B cell (primary cell): ENCODE results near the gene PNLIPRP1. TPM values are rescaled to one million over a fixed set of nuclear protein-coding genes. Genes with fewer than 3 reads are reported as not detected.

Experiments
- ATAC-seq: fragments of 200-7000 bp; cut with Tn5 transposase; one replicate; pipeline ENCODE4 v1.10.0; 2021; ENCODE audit warnings: low read depth, mild to moderate bottlenecking, moderate number of reproducible peaks, moderate library complexity
- CTCF ChIA-PET: fragments of 350-600 bp; sonication (Branson Sonifier 250); formaldehyde crosslinking; loops from one replicate; lab custom pipeline; 2021; ENCODE audit warnings: antibody characterized with exemption, inconsistent platforms; lab: Charles Lee
- POLR2A ChIA-PET: fragments of 350-600 bp; sonication (Branson Sonifier 250); formaldehyde crosslinking; loops from one replicate; lab custom pipeline; 2021; ENCODE audit warnings: antibody characterized with exemption; lab: Charles Lee
- DNase-seq: peaks from one replicate; pipeline ENCODE4 v3.0.0; 2013
- H2AFZ ChIP-seq: 2 replicates; pipeline ENCODE4 v1.6.1; 2012; ENCODE audit warnings: mild to moderate bottlenecking, low read depth, low read length; ENCODE audit not compliant: insufficient read depth, poor library complexity, severe bottlenecking
- H3K27ac ChIP-seq, 2 donors: 1 replicate in 1 of 2; 2 replicates in 1 of 2; pipeline ENCODE4 v1.5.1; 2012 to 2013; ENCODE audit warnings: low read length in 2 of 2, mild to moderate bottlenecking in 2 of 2, moderate library complexity in 1 of 2
- H3K27me3 ChIP-seq, 4 experiments: fragments of 200-600 bp in 1 of 4; sonication (generic) in 1 of 4; replicated peaks in 1 of 4; 1 replicate in 2 of 4; 2 replicates in 2 of 4; pipeline versions ENCODE4 v1.6.1 to v1.7.0; 2013 to 2016; ENCODE audit warnings: low read length in 3 of 4, mild to moderate bottlenecking in 2 of 4, mixed read lengths in 1 of 4, moderate library complexity in 1 of 4; ENCODE audit not compliant: insufficient read depth in 4 of 4, control insufficient read depth in 3 of 4; ENCODE audit errors: control extremely low read depth in 1 of 4
- H3K36me3 ChIP-seq, 2 experiments: replicated peaks in 1 of 2; 1 replicate in 1 of 2; 2 replicates in 1 of 2; pipeline versions ENCODE4 v1.6.1 to v1.7.1; 2013; ENCODE audit warnings: low read length in 1 of 2; ENCODE audit not compliant: insufficient read depth in 2 of 2, control insufficient read depth in 1 of 2; ENCODE audit errors: control extremely low read depth in 1 of 2, extremely low read depth in 1 of 2
- H3K4me1 ChIP-seq, 2 donors: fragments of 200-600 bp in 1 of 2; sonication (generic) in 1 of 2; 1 replicate in 1 of 2; 2 replicates in 1 of 2; pipeline versions ENCODE4 v1.5.1 to v1.6.1; 2013 to 2017; ENCODE audit warnings: low read length in 2 of 2; ENCODE audit not compliant: control insufficient read depth in 2 of 2, insufficient read depth in 2 of 2
- H3K4me2 ChIP-seq: replicated peaks from 2 replicates; pipeline ENCODE3; 2012; ENCODE audit warnings: mild to moderate bottlenecking, low read depth, low read length; ENCODE audit not compliant: poor library complexity, severe bottlenecking
- H3K4me3 ChIP-seq, 5 experiments: fragments of 200-600 bp in 1 of 5; sonication (generic) in 1 of 5; 1 replicate in 3 of 5; 2 replicates in 2 of 5; pipeline versions ENCODE4 v1.5.1 to v1.7.0; 2011 to 2016; ENCODE audit warnings: low read length in 4 of 5, mild to moderate bottlenecking in 4 of 5, low read depth in 2 of 5, control low read depth in 1 of 5, moderate library complexity in 1 of 5; ENCODE audit not compliant: insufficient read depth in 1 of 5; ENCODE audit errors: control extremely low read depth in 1 of 5, extremely low read depth in 1 of 5
- H3K79me2 ChIP-seq: fragments of 200-600 bp; sonication (generic); one replicate; pipeline ENCODE4 v1.6.0; 2016; ENCODE audit warnings: low read length; ENCODE audit not compliant: control insufficient read depth, insufficient read depth
- H3K9ac ChIP-seq: fragments of 200-600 bp; sonication (generic); 2 replicates; pipeline ENCODE4 v1.6.1; 2017; ENCODE audit warnings: mild to moderate bottlenecking, low read length, moderate library complexity
- H3K9me3 ChIP-seq, 3 donors: one replicate each; pipeline versions ENCODE4 v1.6.1 to v1.7.1; 2013; ENCODE audit warnings: low read length in 2 of 3; ENCODE audit not compliant: control insufficient read depth in 2 of 3, insufficient read depth in 1 of 3; ENCODE audit errors: control extremely low read depth in 1 of 3
- H4K20me1 ChIP-seq: 2 replicates; pipeline ENCODE4 v1.6.0; 2012; ENCODE audit warnings: mild to moderate bottlenecking, low read length; ENCODE audit not compliant: insufficient read depth, control insufficient read depth, poor library complexity, severe bottlenecking
- H3K27ac Mint-ChIP-seq: one replicate; pipeline ENCODE4 v1.8.0; 2021; ENCODE audit warnings: mixed read lengths
- H3K27me3 Mint-ChIP-seq: one replicate; pipeline ENCODE4 v1.8.0; 2021; ENCODE audit warnings: mixed read lengths
- H3K4me1 Mint-ChIP-seq: one replicate; pipeline ENCODE4 v1.8.0; 2021; ENCODE audit warnings: mixed read lengths
- H3K4me3 Mint-ChIP-seq: one replicate; pipeline ENCODE4 v1.8.0; 2021; ENCODE audit warnings: mixed read lengths
- H3K9me3 Mint-ChIP-seq: one replicate; pipeline ENCODE4 v1.8.0; 2022; ENCODE audit warnings: mixed read lengths; ENCODE audit not compliant: insufficient read depth
- CTCF ChIP-seq: fragments of 200-600 bp; IDR thresholded peaks from one replicate; pipeline ENCODE4 v1.8.0; 2022; ENCODE audit warnings: antibody characterized with exemption, mild to moderate bottlenecking
- EZH2 ChIP-seq: IDR thresholded peaks from 2 replicates; pipeline ENCODE4 v1.6.1; 2012; ENCODE audit warnings: borderline replicate concordance, low read depth, mild to moderate bottlenecking, moderate library complexity, low read length; ENCODE audit not compliant: insufficient read depth, poor library complexity, severe bottlenecking
- WGBS: methylation state at CpG from one replicate; pipeline ENCODE4 v1.1.5; 2013; ENCODE audit warnings: missing lambda C conversion rate; ENCODE audit not compliant: insufficient coverage; 5-methylcytosine and 5-hydroxymethylcytosine counted together
- intact Hi-C: fragments of 100-400 bp; cut with micrococcal nuclease; formaldehyde crosslinking; loops from one replicate; pipeline ENCODE4 v1.10.0; 2022
- polyA plus RNA-seq: library from polyadenylated mRNA; depleted of rRNA; stranded (reverse); fragments of >200 nt; gene quantifications from 2 replicates; pipeline ENCODE4 v1.2.3, GENCODE V29; 2012
- total RNA-seq, 2 donors: library from RNA; stranded (reverse); fragments of 120-200 nt in 1 of 2; gene quantifications; 1 replicate in 1 of 2; 2 replicates in 1 of 2; pipeline versions ENCODE4 v1.2.3 to v1.2.4, GENCODE V29; 2013 to 2022

PNLIPRP1 gene
- total and polyA plus RNA-seq, 2 donors (not counting 1 experiment from before 2014, with no cell fraction given) = not detected

DNA sequence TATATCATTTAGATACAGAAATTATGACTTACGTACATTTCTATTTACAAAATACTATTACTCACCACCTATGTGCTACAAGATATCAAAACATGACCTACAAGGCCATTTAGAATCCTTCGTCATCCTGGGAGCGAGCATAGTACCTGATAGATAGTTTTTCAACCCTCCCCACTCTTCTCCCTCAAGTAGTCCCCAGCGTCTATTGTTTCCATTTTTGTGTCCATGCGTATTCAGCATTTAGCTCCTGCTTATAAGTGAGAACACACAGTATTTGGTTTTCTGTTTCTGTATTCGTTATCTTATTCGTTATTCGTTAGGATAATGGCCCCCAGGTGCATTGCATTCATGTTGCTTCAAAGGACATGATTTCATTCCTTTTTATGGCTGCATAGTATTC is 58.1 kb downstream of the PNLIPRP1 start:
- H3K27me3 Mint-ChIP-seq = no peaks in the 10 kb centered on the region
- 67% methylated on average over 1 of the region's 8 CpGs for WGBS

GRCh38 chr10:116653885-116654284 is 63.1 kb downstream of the PNLIPRP1 start:
- Histone ChIP-seq H2AFZ (no peak overlapping the region), H4K20me1 (no peaks in the 10 kb centered on the region), H3K9ac (no peak overlapping the region), H3K36me3 (no peaks in the 10 kb centered on the region), H3K4me3 (no peak overlapping the region), H3K9me3 (peaks cover 0 to 7% (median 0%) of the 10 kb centered on the region in 3 donors), H3K79me2 (no peaks in the 10 kb centered on the region), H3K27ac (no peak overlapping the region), H3K27me3 (no peaks in the 10 kb centered on the region), H3K4me2 (no peak overlapping the region), H3K4me1 (no peaks in the 10 kb centered on the region)
- CTCF ChIA-PET = no interaction called here
- no CpG with 5 or more reads among the region's 1 CpG for WGBS
- Mint-ChIP-seq H3K27ac (no peak overlapping the region), H3K27me3 (peaks cover 11% of the 10 kb centered on the region), H3K4me1 (no peaks in the 10 kb centered on the region), H3K4me3 (no peak overlapping the region), H3K9me3 (peaks cover 10% of the 10 kb centered on the region)
- TF ChIP-seq EZH2 (no peak), CTCF (no peak)
- ATAC-seq (no peak), DNase-seq (no peak)
- POLR2A ChIA-PET = no interaction called here
- intact Hi-C loops = no loop called here

More for the DNA sequence above, 58.1 kb downstream of the PNLIPRP1 start:
- DNase-seq = no peak
- TF ChIP-seq CTCF = no peak
- TF ChIP-seq EZH2 = no peak
- Histone ChIP-seq H3K27ac (no peak overlapping the region), H4K20me1 (no peaks in the 10 kb centered on the region), H3K4me1 (no peaks in the 10 kb centered on the region), H3K27me3 (no peaks in the 10 kb centered on the region), H3K79me2 (no peaks in the 10 kb centered on the region), H3K4me3 (no peak overlapping the region), H2AFZ (no peak overlapping the region), H3K9me3 (peaks cover 0 to 10% (median 0%) of the 10 kb centered on the region in 3 donors), H3K9ac (no peak overlapping the region), H3K36me3 (no peaks in the 10 kb centered on the region), H3K4me2 (no peak overlapping the region)
- H3K4me3 Mint-ChIP-seq = no peak overlapping the region
- no peaks in the 10 kb centered on the region for H3K4me1 Mint-ChIP-seq
- intact Hi-C loops = no loop called here
- ChIA-PET POLR2A (no interaction called here), CTCF (no interaction called here)
- peaks cover 13% of the 10 kb centered on the region for H3K9me3 Mint-ChIP-seq
- no peak overlapping the region for H3K27ac Mint-ChIP-seq
- ATAC-seq = no peak
